NCI-H2081 (cell line): ENCODE data around the gene CPPED1.

ENCODE experiments used
- DNase-seq, 2 experiments: peaks; one replicate each; lab custom pipeline; 2025; lab: John Stamatoyannopoulos, UW

Gene CPPED1

GRCh38 chr16:12643034-12643455, 160.6 kb downstream of the CPPED1 start:
- no peak for DNase-seq

- DNase-seq = no peak
Observed at GRCh38 chr16:12639044-12639443, 164.6 kb downstream of the CPPED1 start.

- DNase-seq = no peak
Observed at GRCh38 chr16:12637002-12637401, 166.7 kb downstream of the CPPED1 start.

GRCh38 chr16:12629271-12629670, 174.4 kb downstream of the CPPED1 start:
- no peak for DNase-seq

GRCh38 chr16:12628536-12628935, 175.2 kb downstream of the CPPED1 start:
- DNase-seq = no peak

GRCh38 chr16:12627394-12627793, 176.3 kb downstream of the CPPED1 start:
- DNase-seq = no peak

GRCh38 chr16:12626411-12626810, 177.3 kb downstream of the CPPED1 start:
- no peak for DNase-seq

GRCh38 chr16:12625716-12626115, 178.0 kb downstream of the CPPED1 start:
- no peak for DNase-seq

- no peak for DNase-seq
Observed at GRCh38 chr16:12625068-12625467, 178.6 kb downstream of the CPPED1 start.

GRCh38 chr16:12620150-12620549, 183.5 kb downstream of the CPPED1 start:
- no peak for DNase-seq

GRCh38 chr16:12618515-12618914, 185.2 kb downstream of the CPPED1 start:
- no peak for DNase-seq

- DNase-seq = no peak
Observed at GRCh38 chr16:12617401-12617819, 186.3 kb downstream of the CPPED1 start.

GRCh38 chr16:12614662-12615278, 188.9 kb downstream of the CPPED1 start:
- no peak for DNase-seq

- no peak for DNase-seq
Observed at GRCh38 chr16:12613992-12614661, 189.6 kb downstream of the CPPED1 start.

- no peak for DNase-seq
Observed at GRCh38 chr16:12613131-12613991, 190.3 kb downstream of the CPPED1 start.

GRCh38 chr16:12612598-12613101, 191.0 kb downstream of the CPPED1 start:
- DNase-seq = no peak

GRCh38 chr16:12611916-12612597, 191.6 kb downstream of the CPPED1 start:
- no peak for DNase-seq

- no peak for DNase-seq
Observed at GRCh38 chr16:12611006-12611477, 192.6 kb downstream of the CPPED1 start.

- no peak for DNase-seq
Observed at GRCh38 chr16:12609937-12610699, 193.6 kb downstream of the CPPED1 start.
